ENCODE measurements around the gene MCAT. TPM values are rescaled to one million over a fixed set of nuclear protein-coding genes. Genes with fewer than 3 reads are reported as not detected.

The MCAT gene
- total RNA-seq, 1 donor from 2014 or later = 17.3 TPM

GRCh38 chr22:43180670-43181069, 37.5 kb upstream of the MCAT start:
- Mint-ChIP-seq H3K36me3 (ENCODE audit: low read depth) (peaks cover 58% of the 10 kb centered on the region), H3K27me3 (ENCODE audit: low read depth) (no peaks in the 10 kb centered on the region), H3K27ac (no peak overlapping the region), H3K4me3 (ENCODE audit: low read depth) (no peak overlapping the region), H3K9me3 (no peaks in the 10 kb centered on the region), H3K4me1 (ENCODE audit: low read depth) (peaks cover 10% of the 10 kb centered on the region)
- no peak for DNase-seq (ENCODE audit: low spot score)
- intact Hi-C loops (cut with micrococcal nuclease) = no loop called here

DNA sequence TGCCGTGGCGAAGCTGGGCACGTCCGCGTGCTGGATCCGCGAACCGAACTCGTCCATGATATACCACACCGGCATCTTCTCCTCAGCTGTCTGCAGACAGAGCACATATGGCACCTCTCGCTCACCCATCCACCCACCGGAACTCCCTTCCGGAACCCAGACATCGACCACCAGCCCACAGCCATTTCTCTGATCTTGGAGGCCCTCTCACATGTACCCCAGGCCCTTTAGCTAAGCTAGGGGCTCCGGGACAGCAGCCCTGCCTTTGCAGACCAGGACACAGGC, 36.7 kb upstream of the MCAT start:
- H3K27ac Mint-ChIP-seq = no peak overlapping the region
- no peaks in the 10 kb centered on the region for H3K9me3 Mint-ChIP-seq
- intact Hi-C loops (cut with micrococcal nuclease) = no loop called here
- peaks cover 10% of the 10 kb centered on the region for H3K4me1 Mint-ChIP-seq (ENCODE audit: low read depth)
- no peaks in the 10 kb centered on the region for H3K27me3 Mint-ChIP-seq (ENCODE audit: low read depth)
- H3K36me3 Mint-ChIP-seq (ENCODE audit: low read depth) = peaks cover 61% of the 10 kb centered on the region
- DNase-seq (ENCODE audit: low spot score) = no peak
- H3K4me3 Mint-ChIP-seq (ENCODE audit: low read depth) = no peak overlapping the region

- Mint-ChIP-seq H3K4me3 (ENCODE audit: low read depth) (no peak overlapping the region), H3K4me1 (ENCODE audit: low read depth) (peaks cover 6% of the 10 kb centered on the region), H3K27me3 (ENCODE audit: low read depth) (no peaks in the 10 kb centered on the region), H3K36me3 (ENCODE audit: low read depth) (peaks cover 57% of the 10 kb centered on the region), H3K9me3 (no peaks in the 10 kb centered on the region), H3K27ac (no peak overlapping the region)
- no peak for DNase-seq (ENCODE audit: low spot score)
- intact Hi-C loops (cut with micrococcal nuclease) = no loop called here
Measured at GRCh38 chr22:43179146-43179910, 36.1 kb upstream of the MCAT start.

- no peaks in the 10 kb centered on the region for H3K27me3 Mint-ChIP-seq (ENCODE audit: low read depth)
- H3K36me3 Mint-ChIP-seq (ENCODE audit: low read depth) = peaks cover 59% of the 10 kb centered on the region
- no peak overlapping the region for H3K4me3 Mint-ChIP-seq (ENCODE audit: low read depth)
- DNase-seq (ENCODE audit: low spot score) = no peak
- intact Hi-C loops (cut with micrococcal nuclease) = no loop called here
- no peaks in the 10 kb centered on the region for H3K4me1 Mint-ChIP-seq (ENCODE audit: low read depth)
- H3K27ac Mint-ChIP-seq = no peak overlapping the region
- H3K9me3 Mint-ChIP-seq = no peaks in the 10 kb centered on the region
Measured at GRCh38 chr22:43177479-43177878, 34.3 kb upstream of the MCAT start.

GRCh38 chr22:43176090-43176489, 32.9 kb upstream of the MCAT start:
- Mint-ChIP-seq H3K4me3 (ENCODE audit: low read depth) (no peak overlapping the region), H3K4me1 (ENCODE audit: low read depth) (no peaks in the 10 kb centered on the region), H3K36me3 (ENCODE audit: low read depth) (peaks cover 60% of the 10 kb centered on the region), H3K9me3 (no peaks in the 10 kb centered on the region), H3K27me3 (ENCODE audit: low read depth) (no peaks in the 10 kb centered on the region), H3K27ac (no peak overlapping the region)
- DNase-seq (ENCODE audit: low spot score) = no peak
- intact Hi-C loops (cut with micrococcal nuclease) = no loop called here

- Mint-ChIP-seq H3K4me3 (ENCODE audit: low read depth) (no peak overlapping the region), H3K27me3 (ENCODE audit: low read depth) (no peaks in the 10 kb centered on the region), H3K27ac (no peak overlapping the region), H3K36me3 (ENCODE audit: low read depth) (peaks cover 62% of the 10 kb centered on the region), H3K9me3 (no peaks in the 10 kb centered on the region), H3K4me1 (ENCODE audit: low read depth) (no peaks in the 10 kb centered on the region)
- no peak for DNase-seq (ENCODE audit: low spot score)
- intact Hi-C loops (cut with micrococcal nuclease) = no loop called here
Measured at GRCh38 chr22:43174941-43175531, 31.8 kb upstream of the MCAT start.

DNA sequence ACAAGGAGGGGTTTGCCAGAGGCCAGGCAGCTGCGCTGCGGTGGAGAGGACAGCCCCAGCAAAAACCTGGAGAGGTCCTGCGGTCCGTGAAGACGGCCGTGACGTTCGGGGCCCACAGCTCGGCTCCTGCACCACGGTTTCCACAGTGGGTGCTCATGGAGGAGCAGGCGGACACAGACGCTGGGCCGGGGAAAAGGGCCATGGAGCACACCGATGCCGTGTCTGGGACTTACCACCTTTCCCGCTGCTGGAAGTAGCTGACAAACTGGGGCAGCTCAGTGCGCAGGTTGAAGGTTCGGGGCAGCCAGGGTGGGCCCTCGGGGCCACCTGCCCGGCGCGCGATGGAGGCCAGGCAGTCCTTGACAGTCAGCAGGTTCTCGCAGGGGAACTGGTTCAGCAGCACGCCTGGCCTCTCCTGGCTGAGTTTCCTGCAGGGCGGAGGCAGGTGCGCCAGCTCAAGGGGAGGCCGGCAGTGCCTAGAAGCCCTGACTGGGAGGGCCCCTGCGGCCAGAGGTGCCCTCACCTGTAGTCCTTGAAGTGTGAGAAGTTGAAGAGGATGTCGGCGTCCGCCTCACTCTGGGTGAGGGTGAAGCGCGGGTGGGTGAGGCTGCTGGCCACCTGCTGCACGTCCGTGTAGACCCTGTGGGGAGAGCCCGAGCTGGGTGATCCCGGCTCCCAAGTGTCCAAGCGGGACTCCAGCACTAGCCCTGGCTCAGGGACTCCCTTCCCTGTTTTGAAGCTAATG, 30.9 kb upstream of the MCAT start:
- intact Hi-C loops (cut with micrococcal nuclease) = no loop called here
- Mint-ChIP-seq H3K9me3 (no peaks in the 10 kb centered on the region), H3K4me3 (ENCODE audit: low read depth) (no peak overlapping the region), H3K36me3 (ENCODE audit: low read depth) (peaks cover 57% of the 10 kb centered on the region), H3K4me1 (ENCODE audit: low read depth) (no peaks in the 10 kb centered on the region), H3K27me3 (ENCODE audit: low read depth) (no peaks in the 10 kb centered on the region), H3K27ac (no peak overlapping the region)
- no peak for DNase-seq (ENCODE audit: low spot score)

DNA sequence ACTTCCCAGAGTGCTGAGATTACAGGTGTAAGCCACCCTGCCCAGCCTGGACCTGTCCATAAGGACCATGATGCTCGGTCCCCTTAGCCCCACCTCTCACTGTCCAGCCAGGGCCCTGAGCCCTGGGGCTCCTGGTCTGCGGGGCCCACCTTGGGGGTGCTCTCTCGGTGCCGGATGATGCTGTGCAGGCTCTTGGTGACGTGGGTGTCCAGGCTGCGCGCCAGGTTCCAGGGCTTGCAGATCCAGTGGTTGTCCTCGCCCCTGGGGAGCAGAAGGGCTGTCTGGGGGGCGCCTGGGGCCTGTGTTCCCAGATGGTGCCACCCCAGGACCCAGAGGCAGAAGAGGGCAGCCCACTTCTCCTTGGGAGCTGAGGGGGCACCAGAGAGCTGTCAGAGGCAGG, 30.4 kb upstream of the MCAT start:
- H3K27me3 Mint-ChIP-seq (ENCODE audit: low read depth) = no peaks in the 10 kb centered on the region
- no peaks in the 10 kb centered on the region for H3K4me1 Mint-ChIP-seq (ENCODE audit: low read depth)
- intact Hi-C loops (cut with micrococcal nuclease) = no loop called here
- no peak overlapping the region for H3K4me3 Mint-ChIP-seq (ENCODE audit: low read depth)
- no peak overlapping the region for H3K27ac Mint-ChIP-seq
- H3K36me3 Mint-ChIP-seq (ENCODE audit: low read depth) = peaks cover 55% of the 10 kb centered on the region
- no peak for DNase-seq (ENCODE audit: low spot score)
- no peaks in the 10 kb centered on the region for H3K9me3 Mint-ChIP-seq

- peaks cover 50% of the 10 kb centered on the region for H3K36me3 Mint-ChIP-seq (ENCODE audit: low read depth)
Measured at GRCh38 chr22:43172191-43172590, 29.0 kb upstream of the MCAT start.

DNA sequence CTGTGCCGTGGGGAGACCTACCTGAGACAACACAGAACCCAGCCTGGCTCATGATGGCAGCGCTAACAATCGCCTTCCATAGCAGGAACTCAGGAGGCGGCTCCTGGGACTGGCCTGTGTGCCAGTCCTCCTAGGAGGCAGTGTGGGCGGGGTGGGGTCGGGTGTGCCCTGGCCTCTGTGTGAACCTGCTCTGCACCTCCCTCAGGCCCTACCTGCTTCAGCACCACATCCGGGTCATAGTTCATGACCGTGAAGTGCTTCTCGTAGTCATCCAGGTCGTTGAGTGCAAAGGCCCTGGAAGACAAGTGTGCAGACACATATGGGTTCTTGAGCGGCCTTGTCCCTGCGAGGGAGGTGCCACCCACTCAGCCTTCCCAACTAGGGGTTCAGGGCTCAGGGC, 28.4 kb upstream of the MCAT start:
- Mint-ChIP-seq H3K4me1 (ENCODE audit: low read depth) (no peaks in the 10 kb centered on the region), H3K4me3 (ENCODE audit: low read depth) (no peak overlapping the region), H3K27ac (no peak overlapping the region), H3K9me3 (no peaks in the 10 kb centered on the region), H3K36me3 (ENCODE audit: low read depth) (peaks cover 48% of the 10 kb centered on the region), H3K27me3 (ENCODE audit: low read depth) (no peaks in the 10 kb centered on the region)
- no peak for DNase-seq (ENCODE audit: low spot score)
- intact Hi-C loops (cut with micrococcal nuclease) = no loop called here

More at GRCh38 chr22:43172191-43172590, 29.0 kb upstream of the MCAT start:
- no peaks in the 10 kb centered on the region for H3K27me3 Mint-ChIP-seq (ENCODE audit: low read depth)
- no peak overlapping the region for H3K27ac Mint-ChIP-seq
- no peaks in the 10 kb centered on the region for H3K9me3 Mint-ChIP-seq
- no peak overlapping the region for H3K4me3 Mint-ChIP-seq (ENCODE audit: low read depth)
- H3K4me1 Mint-ChIP-seq (ENCODE audit: low read depth) = no peaks in the 10 kb centered on the region
- intact Hi-C loops (cut with micrococcal nuclease) = no loop called here
- no peak for DNase-seq (ENCODE audit: low spot score)

DNA sequence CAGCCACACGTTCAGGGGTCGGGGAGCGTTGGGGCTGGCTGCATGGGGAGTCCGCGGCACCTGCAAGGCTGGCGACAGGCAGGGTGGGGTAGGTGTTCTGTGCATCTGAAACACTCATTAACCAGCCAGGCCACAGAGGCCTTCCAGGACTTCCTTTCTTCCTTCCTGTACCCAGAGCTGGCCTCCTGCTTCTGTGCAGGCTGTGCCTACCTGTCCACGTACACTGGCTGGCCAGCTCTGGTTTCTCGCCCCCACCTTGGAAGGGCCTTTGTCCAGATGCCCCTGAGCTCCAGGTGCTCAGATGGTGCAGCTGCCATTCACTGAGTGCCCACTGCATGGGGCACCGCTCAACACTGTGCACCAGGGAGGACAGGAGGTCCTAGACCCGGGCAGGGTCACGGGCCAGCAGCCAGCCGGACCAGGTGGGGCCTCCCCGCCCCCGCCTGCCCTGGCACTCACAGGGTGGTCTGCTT, 27.9 kb upstream of the MCAT start:
- H3K4me3 Mint-ChIP-seq (ENCODE audit: low read depth) = no peak overlapping the region
- no peaks in the 10 kb centered on the region for H3K9me3 Mint-ChIP-seq
- intact Hi-C loops (cut with micrococcal nuclease) = no loop called here
- DNase-seq (ENCODE audit: low spot score) = no peak
- no peak overlapping the region for H3K27ac Mint-ChIP-seq
- H3K36me3 Mint-ChIP-seq (ENCODE audit: low read depth) = peaks cover 45% of the 10 kb centered on the region
- H3K27me3 Mint-ChIP-seq (ENCODE audit: low read depth) = no peaks in the 10 kb centered on the region
- no peaks in the 10 kb centered on the region for H3K4me1 Mint-ChIP-seq (ENCODE audit: low read depth)

GRCh38 chr22:43170131-43170480, 26.9 kb upstream of the MCAT start:
- intact Hi-C loops (cut with micrococcal nuclease) = no loop called here
- Mint-ChIP-seq H3K27me3 (ENCODE audit: low read depth) (no peaks in the 10 kb centered on the region), H3K4me3 (ENCODE audit: low read depth) (no peak overlapping the region), H3K9me3 (no peaks in the 10 kb centered on the region), H3K4me1 (ENCODE audit: low read depth) (no peaks in the 10 kb centered on the region), H3K36me3 (ENCODE audit: low read depth) (peaks cover 39% of the 10 kb centered on the region), H3K27ac (no peak overlapping the region)
- DNase-seq (ENCODE audit: low spot score) = no peak
